NCI-H510A treated with DMSO at 0.1 percent for 48 hours (cell line): ENCODE data around the gene PLB1.
"Not testable (repeated sequence)": the region's sequence is repeated elsewhere in the genome, so short reads cannot be mapped to it uniquely, and the experiment has no call there.

Source experiments
- DNase-seq: peaks from one replicate; lab custom pipeline; 2025; lab: John Stamatoyannopoulos, UW

PLB1 gene

GRCh38 chr2:28648671-28649395, 153.0 kb downstream of the PLB1 start:
- no peak for DNase-seq

GRCh38 chr2:28649481-28650265, 153.8 kb downstream of the PLB1 start:
- DNase-seq, result no peak

- DNase-seq, result no peak
Measured at GRCh38 chr2:28650266-28650584, 154.4 kb downstream of the PLB1 start.

GRCh38 chr2:28652217-28652616, 156.4 kb downstream of the PLB1 start:
- DNase-seq, result no peak

- no peak for DNase-seq
Measured at GRCh38 chr2:28653892-28654662, 158.2 kb downstream of the PLB1 start.

- DNase-seq, result no peak
Measured at GRCh38 chr2:28654663-28655320, 158.9 kb downstream of the PLB1 start.

GRCh38 chr2:28656937-28657615, 161.2 kb downstream of the PLB1 start:
- no peak for DNase-seq

- DNase-seq, result peak; percentile 42
Measured at GRCh38 chr2:28658369-28658768, 162.5 kb downstream of the PLB1 start.

GRCh38 chr2:28659127-28659526, 163.3 kb downstream of the PLB1 start:
- DNase-seq, result no peak

GRCh38 chr2:28661589-28662001, 165.7 kb downstream of the PLB1 start:
- no peak for DNase-seq

GRCh38 chr2:28662044-28662443, 166.2 kb downstream of the PLB1 start:
- DNase-seq, result no peak

GRCh38 chr2:28662468-28663181, 166.8 kb downstream of the PLB1 start:
- no peak for DNase-seq

GRCh38 chr2:28663359-28663758, 167.5 kb downstream of the PLB1 start:
- no peak for DNase-seq

- peak; percentile 53 for DNase-seq
Measured at GRCh38 chr2:28664120-28664842, 168.4 kb downstream of the PLB1 start.

GRCh38 chr2:28665041-28665704, 169.3 kb downstream of the PLB1 start:
- DNase-seq, result peak; percentile 37

GRCh38 chr2:28665811-28666377, 170.0 kb downstream of the PLB1 start:
- DNase-seq, result not testable (repeated sequence)

GRCh38 chr2:28666496-28667184, 170.8 kb downstream of the PLB1 start:
- DNase-seq, result no peak

GRCh38 chr2:28667261-28667660, 171.4 kb downstream of the PLB1 start:
- DNase-seq, result no peak
